PC-3 (cell line): ENCODE measurements around the gene SLC47A1.
"Not testable (repeated sequence)": the region's sequence is repeated elsewhere in the genome, so short reads cannot be mapped to it uniquely, and the experiment has no call there.

Source experiments
- EZH2 ChIP-seq: fragments of 300-600 bp; sonication (generic); IDR thresholded peaks from one replicate; pipeline ENCODE4 v1.6.1; 2017; ENCODE audit warnings: antibody characterized with exemption, mild to moderate bottlenecking, low read length; ENCODE audit not compliant: unreplicated experiment
- EZH2phosphoT487 ChIP-seq: fragments of 300-600 bp; sonication (generic); IDR thresholded peaks from 2 replicates; pipeline ENCODE4 v1.6.1; 2018; ENCODE audit warnings: mild to moderate bottlenecking, antibody characterized with exemption, low read length, borderline replicate concordance
- TF ChIP-seq, protein P1 (sequence below): fragments of 300-600 bp; sonication (generic); conservative IDR thresholded peaks from 2 replicates; pipeline ENCODE4 v1.5.1; 2017; ENCODE audit warnings: antibody characterized with exemption, low read depth, mild to moderate bottlenecking, low read length

GRCh38 chr17:19509281-19509852 lies 24.3 kb upstream of the SLC47A1 start:
- TF ChIP-seq, protein P1, sequence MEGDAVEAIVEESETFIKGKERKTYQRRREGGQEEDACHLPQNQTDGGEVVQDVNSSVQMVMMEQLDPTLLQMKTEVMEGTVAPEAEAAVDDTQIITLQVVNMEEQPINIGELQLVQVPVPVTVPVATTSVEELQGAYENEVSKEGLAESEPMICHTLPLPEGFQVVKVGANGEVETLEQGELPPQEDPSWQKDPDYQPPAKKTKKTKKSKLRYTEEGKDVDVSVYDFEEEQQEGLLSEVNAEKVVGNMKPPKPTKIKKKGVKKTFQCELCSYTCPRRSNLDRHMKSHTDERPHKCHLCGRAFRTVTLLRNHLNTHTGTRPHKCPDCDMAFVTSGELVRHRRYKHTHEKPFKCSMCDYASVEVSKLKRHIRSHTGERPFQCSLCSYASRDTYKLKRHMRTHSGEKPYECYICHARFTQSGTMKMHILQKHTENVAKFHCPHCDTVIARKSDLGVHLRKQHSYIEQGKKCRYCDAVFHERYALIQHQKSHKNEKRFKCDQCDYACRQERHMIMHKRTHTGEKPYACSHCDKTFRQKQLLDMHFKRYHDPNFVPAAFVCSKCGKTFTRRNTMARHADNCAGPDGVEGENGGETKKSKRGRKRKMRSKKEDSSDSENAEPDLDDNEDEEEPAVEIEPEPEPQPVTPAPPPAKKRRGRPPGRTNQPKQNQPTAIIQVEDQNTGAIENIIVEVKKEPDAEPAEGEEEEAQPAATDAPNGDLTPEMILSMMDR = not testable (repeated sequence)
- TF ChIP-seq EZH2, EZH2phosphoT487: not testable (repeated sequence)
